ENCODE results near the gene RASD2. TPM values are rescaled to one million over a fixed set of nuclear protein-coding genes. Genes with fewer than 3 reads are reported as not detected.
A peak's percentile ranks its signal among the peaks of the same experiment; 100 is the strongest.
"Not testable (repeated sequence)": the region's sequence is repeated elsewhere in the genome, so short reads cannot be mapped to it uniquely, and the experiment has no call there.

The RASD2 gene
- under 0.01 TPM in 2 replicates for total RNA-seq (2012; rRNA removed)

GRCh38 chr22:35540595-35541253 is at the start of gene RASD2:
Gene RASD2 (plus strand): TSS chr22:35540831. CDS start chr22:35546810, 5,979 bp downstream.
- Histone ChIP-seq H3K27me3 (ENCODE audit: control insufficient read depth, insufficient read depth, low read length) (peaks cover 35% of the 10 kb centered on the region), H3K4me1 (ENCODE audit: control insufficient read depth, insufficient read depth, low read length) (peaks cover 20% of the 10 kb centered on the region), H3K9me3 (replicated peaks; ENCODE audit: low read length) (no peaks in the 10 kb centered on the region), H3K36me3 (ENCODE audit: insufficient read depth, low read length) (no peaks in the 10 kb centered on the region), H3K4me3 (ENCODE audit: low read length) (peak within 1 kb of the TSS; percentile 72), H3K4me2 (ENCODE audit: low read length) (peak within 1 kb of the TSS; percentile 91), H3K9ac (ENCODE audit: low read depth, low read length) (peak within 1 kb of the TSS; percentile 40)

GRCh38 chr22:35491061-35491907 is 49.3 kb upstream of the RASD2 start:
- not testable (repeated sequence) for H3K4me2 ChIP-seq (ENCODE audit: low read length); H3K9ac ChIP-seq (ENCODE audit: low read depth, low read length); H3K4me3 ChIP-seq (ENCODE audit: low read length); H3K4me1 ChIP-seq (ENCODE audit: control insufficient read depth, insufficient read depth, low read length); H3K36me3 ChIP-seq (ENCODE audit: insufficient read depth, low read length); H3K9me3 ChIP-seq (replicated peaks; ENCODE audit: low read length)
- H3K27me3 ChIP-seq (ENCODE audit: control insufficient read depth, insufficient read depth, low read length), result peaks cover 40% of the 10 kb centered on the region

GRCh38 chr22:35491908-35492380 is 48.7 kb upstream of the RASD2 start:
- Histone ChIP-seq H3K36me3 (ENCODE audit: insufficient read depth, low read length) (no peaks in the 10 kb centered on the region), H3K4me1 (ENCODE audit: control insufficient read depth, insufficient read depth, low read length) (no peaks in the 10 kb centered on the region), H3K27me3 (ENCODE audit: control insufficient read depth, insufficient read depth, low read length) (peaks cover 44% of the 10 kb centered on the region), H3K4me2 (ENCODE audit: low read length) (no peak overlapping the region), H3K9ac (ENCODE audit: low read depth, low read length) (no peak overlapping the region), H3K9me3 (replicated peaks; ENCODE audit: low read length) (no peaks in the 10 kb centered on the region), H3K4me3 (ENCODE audit: low read length) (no peak overlapping the region)

GRCh38 chr22:35493074-35493473 is 47.6 kb upstream of the RASD2 start:
- H3K9ac ChIP-seq (ENCODE audit: low read depth, low read length), result no peak overlapping the region
- H3K4me3 ChIP-seq (ENCODE audit: low read length), result no peak overlapping the region
- H3K4me1 ChIP-seq (ENCODE audit: control insufficient read depth, insufficient read depth, low read length), result no peaks in the 10 kb centered on the region
- H3K4me2 ChIP-seq (ENCODE audit: low read length), result no peak overlapping the region
- peaks cover 53% of the 10 kb centered on the region for H3K27me3 ChIP-seq (ENCODE audit: control insufficient read depth, insufficient read depth, low read length)
- H3K9me3 ChIP-seq (replicated peaks; ENCODE audit: low read length), result no peaks in the 10 kb centered on the region
- no peaks in the 10 kb centered on the region for H3K36me3 ChIP-seq (ENCODE audit: insufficient read depth, low read length)

- H3K9me3 ChIP-seq (replicated peaks; ENCODE audit: low read length); H3K4me3 ChIP-seq (ENCODE audit: low read length); H3K36me3 ChIP-seq (ENCODE audit: insufficient read depth, low read length); H3K4me2 ChIP-seq (ENCODE audit: low read length); H3K9ac ChIP-seq (ENCODE audit: low read depth, low read length); H3K4me1 ChIP-seq (ENCODE audit: control insufficient read depth, insufficient read depth, low read length): not testable (repeated sequence)
- peaks cover 65% of the 10 kb centered on the region for H3K27me3 ChIP-seq (ENCODE audit: control insufficient read depth, insufficient read depth, low read length)
Measured at GRCh38 chr22:35495711-35496110, 44.9 kb upstream of the RASD2 start.

GRCh38 chr22:35496768-35497312 is 43.8 kb upstream of the RASD2 start:
- H3K4me1 ChIP-seq (ENCODE audit: control insufficient read depth, insufficient read depth, low read length), result no peaks in the 10 kb centered on the region
- peaks cover 67% of the 10 kb centered on the region for H3K27me3 ChIP-seq (ENCODE audit: control insufficient read depth, insufficient read depth, low read length)
- no peaks in the 10 kb centered on the region for H3K9me3 ChIP-seq (replicated peaks; ENCODE audit: low read length)
- no peaks in the 10 kb centered on the region for H3K36me3 ChIP-seq (ENCODE audit: insufficient read depth, low read length)
- H3K9ac ChIP-seq (ENCODE audit: low read depth, low read length), result no peak overlapping the region
- no peak overlapping the region for H3K4me2 ChIP-seq (ENCODE audit: low read length)
- no peak overlapping the region for H3K4me3 ChIP-seq (ENCODE audit: low read length)

GRCh38 chr22:35498026-35498800 is 42.4 kb upstream of the RASD2 start:
- Histone ChIP-seq H3K4me1 (ENCODE audit: control insufficient read depth, insufficient read depth, low read length) (no peaks in the 10 kb centered on the region), H3K4me2 (ENCODE audit: low read length) (no peak overlapping the region), H3K9ac (ENCODE audit: low read depth, low read length) (no peak overlapping the region), H3K4me3 (ENCODE audit: low read length) (no peak overlapping the region), H3K9me3 (replicated peaks; ENCODE audit: low read length) (no peaks in the 10 kb centered on the region), H3K27me3 (ENCODE audit: control insufficient read depth, insufficient read depth, low read length) (peaks cover 69% of the 10 kb centered on the region), H3K36me3 (ENCODE audit: insufficient read depth, low read length) (no peaks in the 10 kb centered on the region)

- no peak overlapping the region for H3K4me3 ChIP-seq (ENCODE audit: low read length)
- H3K36me3 ChIP-seq (ENCODE audit: insufficient read depth, low read length), result no peaks in the 10 kb centered on the region
- no peaks in the 10 kb centered on the region for H3K4me1 ChIP-seq (ENCODE audit: control insufficient read depth, insufficient read depth, low read length)
- H3K27me3 ChIP-seq (ENCODE audit: control insufficient read depth, insufficient read depth, low read length), result peaks cover 73% of the 10 kb centered on the region
- H3K9ac ChIP-seq (ENCODE audit: low read depth, low read length), result no peak overlapping the region
- no peaks in the 10 kb centered on the region for H3K9me3 ChIP-seq (replicated peaks; ENCODE audit: low read length)
- H3K4me2 ChIP-seq (ENCODE audit: low read length), result no peak overlapping the region
Measured at GRCh38 chr22:35502836-35503235, 37.8 kb upstream of the RASD2 start.

- H3K36me3 ChIP-seq (ENCODE audit: insufficient read depth, low read length), result no peaks in the 10 kb centered on the region
- H3K4me1 ChIP-seq (ENCODE audit: control insufficient read depth, insufficient read depth, low read length), result peaks cover 5% of the 10 kb centered on the region
- H3K4me2 ChIP-seq (ENCODE audit: low read length), result no peak overlapping the region
- H3K9me3 ChIP-seq (replicated peaks; ENCODE audit: low read length), result no peaks in the 10 kb centered on the region
- peaks cover 49% of the 10 kb centered on the region for H3K27me3 ChIP-seq (ENCODE audit: control insufficient read depth, insufficient read depth, low read length)
- no peak overlapping the region for H3K9ac ChIP-seq (ENCODE audit: low read depth, low read length)
- H3K4me3 ChIP-seq (ENCODE audit: low read length), result no peak overlapping the region
Measured at GRCh38 chr22:35505399-35506258, 35.0 kb upstream of the RASD2 start.

- H3K4me2 ChIP-seq (ENCODE audit: low read length), result no peak overlapping the region
- peaks cover 5% of the 10 kb centered on the region for H3K4me1 ChIP-seq (ENCODE audit: control insufficient read depth, insufficient read depth, low read length)
- no peak overlapping the region for H3K4me3 ChIP-seq (ENCODE audit: low read length)
- no peaks in the 10 kb centered on the region for H3K36me3 ChIP-seq (ENCODE audit: insufficient read depth, low read length)
- H3K9ac ChIP-seq (ENCODE audit: low read depth, low read length), result no peak overlapping the region
- H3K27me3 ChIP-seq (ENCODE audit: control insufficient read depth, insufficient read depth, low read length), result peaks cover 46% of the 10 kb centered on the region
- H3K9me3 ChIP-seq (replicated peaks; ENCODE audit: low read length), result no peaks in the 10 kb centered on the region
Measured at GRCh38 chr22:35506259-35506570, 34.4 kb upstream of the RASD2 start.
